Prostate gland (tissue), 2 donors: ENCODE measurements around the gene BTG4. TPM values are rescaled to one million over a fixed set of nuclear protein-coding genes. Genes with fewer than 3 reads are reported as not detected.

ENCODE experiments used
- DNase-seq: peaks from one replicate; pipeline ENCODE4 v3.0.0-alpha.2; 2019; ENCODE audit warnings: low spot score
- H3K27ac ChIP-seq, 2 donors: fragments of 200-600 bp; sonication (generic); 2 replicates each; pipeline ENCODE4 v1.5.1; 2017 to 2019
- H3K27me3 ChIP-seq: fragments of 200-600 bp; sonication (generic); replicated peaks from 2 replicates; pipeline ENCODE4 v1.5.1; 2019; ENCODE audit not compliant: insufficient read depth
- H3K36me3 ChIP-seq, 2 donors: fragments of 200-600 bp; sonication (generic); 1 replicate in 1 of 2; 2 replicates in 1 of 2; pipeline versions ENCODE4 v1.5.1 to v1.8.1; 2017 to 2019
- H3K4me1 ChIP-seq: fragments of 200-600 bp; sonication (generic); replicated peaks from 2 replicates; pipeline ENCODE4 v1.5.1; 2019
- H3K4me3 ChIP-seq, 2 donors: fragments of 200-600 bp; sonication (generic); 2 replicates each; pipeline ENCODE4 v1.5.1; 2017 to 2019
- H3K9me3 ChIP-seq: fragments of 200-600 bp; sonication (generic); 2 replicates; pipeline ENCODE4 v1.5.1; 2017
- CTCF ChIP-seq, 4 experiments: fragments of 200-600 bp in 2 of 4; fragments of 450-650 bp in 2 of 4; sonication (generic) in 2 of 4; IDR thresholded peaks; 1 replicate in 3 of 4; 2 replicates in 1 of 4; pipeline ENCODE4 v1.5.1; 2016 to 2019; ENCODE audit warnings: antibody characterized with exemption in 4 of 4, mild to moderate bottlenecking in 2 of 4, moderate library complexity in 2 of 4
- POLR2A ChIP-seq: fragments of 450-650 bp; IDR thresholded peaks from one replicate; pipeline ENCODE4 v1.6.1; 2016; ENCODE audit warnings: antibody characterized with exemption, mild to moderate bottlenecking
- POLR2AphosphoS5 ChIP-seq: sonication (generic); formaldehyde crosslinking; IDR thresholded peaks from one replicate; pipeline ENCODE4 v1.6.1; 2017; ENCODE audit warnings: antibody characterized with exemption
- whole genome bisulfite sequencing: methylation state at CpG from one replicate; pipeline ENCODE4 v1.1.5; 2018; 5-methylcytosine and 5-hydroxymethylcytosine counted together
- intact Hi-C: fragments of 100-400 bp; cut with DNase I; formaldehyde crosslinking; loops from one replicate; pipeline ENCODE4 v1.14.2; 2022
- total RNA-seq, 2 donors: library from RNA; depleted of rRNA; stranded (reverse); fragments of >200 nt; gene quantifications; one replicate each; pipeline ENCODE4 v1.1.0, GENCODE V29; 2016

BTG4 gene
- total RNA-seq, 2 donors from 2014 or later: 3.3 TPM; not detected in 1

- 83% methylated on average over 2 of the region's 2 CpGs for WGBS
- Histone ChIP-seq H3K27me3 (peaks cover 8% of the 10 kb centered on the region), H3K9me3 (no peaks in the 10 kb centered on the region), H3K4me3 (no peak overlapping the region), H3K36me3 (no peaks in the 10 kb centered on the region), H3K4me1 (no peaks in the 10 kb centered on the region), H3K27ac (no peak overlapping the region)
- intact Hi-C loops: no loop called here
- TF ChIP-seq POLR2AphosphoS5 (no peak), POLR2A (no peak), CTCF (IDR thresholded peaks at IDR 0.05) (no peak)
- no peak for DNase-seq
These were observed 3.4 kb upstream of the BTG4 start for GRCh38 chr11:111515591-111515990.

GRCh38 chr11:111514216-111515031, 2.2 kb upstream of the BTG4 start, which contains the start of gene HOATZ:
Gene HOATZ (plus strand): TSS chr11:111514778. CDS start chr11:111514785, 7 bp downstream.
- H3K4me3 ChIP-seq: no peak within 1 kb of the TSS
- TF ChIP-seq POLR2AphosphoS5: no peak
- TF ChIP-seq CTCF (IDR thresholded peaks at IDR 0.05): no peak
- no peak for TF ChIP-seq POLR2A
- intact Hi-C loops: no loop called here
- H3K27me3 ChIP-seq: peaks cover 8% of the 10 kb centered on the region
- DNase-seq: no peak
- H3K4me1 ChIP-seq: no peaks in the 10 kb centered on the region
- no peak within 1 kb of the TSS for H3K27ac ChIP-seq
- H3K9me3 ChIP-seq: no peaks in the 10 kb centered on the region
- 24% methylated on average over 39 of the region's 39 CpGs for WGBS
- no peaks in the 10 kb centered on the region for H3K36me3 ChIP-seq

GRCh38 chr11:111513240-111513605, 1.0 kb upstream of the BTG4 start:
- intact Hi-C loops: no loop called here
- H3K27me3 ChIP-seq: peaks cover 8% of the 10 kb centered on the region

GRCh38 chr11:111510311-111510710, 1.9 kb downstream of the BTG4 start:
- no peak overlapping the region for H3K27ac ChIP-seq
- intact Hi-C loops: no loop called here
- H3K36me3 ChIP-seq: no peaks in the 10 kb centered on the region
- TF ChIP-seq POLR2AphosphoS5 (peak; percentile 61), POLR2A (no peak)
- no peak overlapping the region for H3K4me3 ChIP-seq
- peaks cover 8% of the 10 kb centered on the region for H3K27me3 ChIP-seq
- H3K4me1 ChIP-seq: no peaks in the 10 kb centered on the region
- WGBS: 51% methylated on average over 1 of the region's 1 CpG
- DNase-seq: peak; percentile 56
- H3K9me3 ChIP-seq: no peaks in the 10 kb centered on the region

More at GRCh38 chr11:111513240-111513605, 1.0 kb upstream of the BTG4 start:
- no peaks in the 10 kb centered on the region for H3K9me3 ChIP-seq
- H3K27ac ChIP-seq: no peak overlapping the region
- H3K4me3 ChIP-seq: no peak overlapping the region
- no peaks in the 10 kb centered on the region for H3K36me3 ChIP-seq
- no peak for DNase-seq
- 41% methylated on average over 6 of the region's 6 CpGs for WGBS
- H3K4me1 ChIP-seq: no peaks in the 10 kb centered on the region
- TF ChIP-seq POLR2AphosphoS5 (no peak), CTCF (IDR thresholded peaks at IDR 0.05) (no peak), POLR2A (no peak)

- 41% methylated on average over 1 of the region's 1 CpG for WGBS
- intact Hi-C loops: no loop called here
- H3K27me3 ChIP-seq: no peaks in the 10 kb centered on the region
- H3K27ac ChIP-seq: no peak overlapping the region
- H3K36me3 ChIP-seq: no peaks in the 10 kb centered on the region
- no peak overlapping the region for H3K4me3 ChIP-seq
- no peak for TF ChIP-seq POLR2AphosphoS5
- no peak for TF ChIP-seq POLR2A
- TF ChIP-seq CTCF (IDR thresholded peaks at IDR 0.05): no peak
- no peak for DNase-seq
- no peaks in the 10 kb centered on the region for H3K9me3 ChIP-seq
- no peaks in the 10 kb centered on the region for H3K4me1 ChIP-seq
These were observed 9.6 kb downstream of the BTG4 start for GRCh38 chr11:111502611-111503010.
